Measurements from ENCODE around the gene SSBP4.
A peak's percentile ranks its signal among the peaks of the same experiment; 100 is the strongest.
"Not testable (repeated sequence)": the region's sequence is repeated elsewhere in the genome, so short reads cannot be mapped to it uniquely, and the experiment has no call there.

SSBP4 gene

GRCh38 chr19:18393836-18394235 lies 25.4 kb upstream of the SSBP4 start:
- DNase-seq (ENCODE audit: low spot score), result no peak

- DNase-seq (ENCODE audit: low spot score), result no peak
Measured at GRCh38 chr19:18396471-18397241, 22.5 kb upstream of the SSBP4 start.

GRCh38 chr19:18397242-18398202 lies 21.7 kb upstream of the SSBP4 start, which contains the start of gene LRRC25:
Gene LRRC25, minus strand, starts transcription at chr19:18397622. Its CDS starts 659 bp downstream, at chr19:18396963.
- no peak for DNase-seq (ENCODE audit: low spot score)

- DNase-seq (ENCODE audit: low spot score), result no peak
Measured at GRCh38 chr19:18399008-18399407, 20.2 kb upstream of the SSBP4 start.

- no peak for DNase-seq (ENCODE audit: low spot score)
Measured at GRCh38 chr19:18401580-18402112, 17.6 kb upstream of the SSBP4 start.

- not testable (repeated sequence) for DNase-seq (ENCODE audit: low spot score)
Measured at GRCh38 chr19:18402455-18403248, 16.5 kb upstream of the SSBP4 start.

- DNase-seq (ENCODE audit: low spot score), result not testable (repeated sequence)
Measured at GRCh38 chr19:18405754-18406153, 13.4 kb upstream of the SSBP4 start.

GRCh38 chr19:18406749-18407148 lies 12.4 kb upstream of the SSBP4 start:
- DNase-seq (ENCODE audit: low spot score), result no peak

- DNase-seq (ENCODE audit: low spot score), result no peak
Measured at GRCh38 chr19:18408053-18408476, 11.1 kb upstream of the SSBP4 start.

GRCh38 chr19:18412610-18413239 lies 6.5 kb upstream of the SSBP4 start:
- DNase-seq (ENCODE audit: low spot score), result no peak

- DNase-seq (ENCODE audit: low spot score), result no peak
Measured at GRCh38 chr19:18414504-18415177, 4.6 kb upstream of the SSBP4 start.

- DNase-seq (ENCODE audit: low spot score), result peak; percentile 21
Measured at GRCh38 chr19:18415178-18415867, 3.9 kb upstream of the SSBP4 start.

- DNase-seq (ENCODE audit: low spot score), result peak; percentile 84
Measured at GRCh38 chr19:18416778-18417249, 2.4 kb upstream of the SSBP4 start.

GRCh38 chr19:18417250-18418028 lies 1.8 kb upstream of the SSBP4 start:
- peak; percentile 62 for DNase-seq (ENCODE audit: low spot score)

GRCh38 chr19:18418029-18418482 lies 1.1 kb upstream of the SSBP4 start:
- DNase-seq (ENCODE audit: low spot score), result no peak

- DNase-seq (ENCODE audit: low spot score), result no peak
Measured at GRCh38 chr19:18418483-18419194, 559 bp upstream of the SSBP4 start.

GRCh38 chr19:18419699-18420460 lies 682 bp downstream of the SSBP4 start:
- no peak for DNase-seq (ENCODE audit: low spot score)

GRCh38 chr19:18420930-18421329 lies 1.7 kb downstream of the SSBP4 start:
- no peak for DNase-seq (ENCODE audit: low spot score)

All from COLO829 (cell line).